Epithelial cell of prostate (primary cell): Measurements from ENCODE around the gene FAT1.

Experiments used
- DNase-seq: peaks from one replicate; pipeline ENCODE4 v3.0.0-alpha.2; 2011; ENCODE audit warnings: low read depth, low spot score
- H3K27ac ChIP-seq: fragments of 450-650 bp; 2 replicates; pipeline ENCODE4 v1.5.1; 2017; ENCODE audit warnings: mild to moderate bottlenecking

The FAT1 gene

DNA sequence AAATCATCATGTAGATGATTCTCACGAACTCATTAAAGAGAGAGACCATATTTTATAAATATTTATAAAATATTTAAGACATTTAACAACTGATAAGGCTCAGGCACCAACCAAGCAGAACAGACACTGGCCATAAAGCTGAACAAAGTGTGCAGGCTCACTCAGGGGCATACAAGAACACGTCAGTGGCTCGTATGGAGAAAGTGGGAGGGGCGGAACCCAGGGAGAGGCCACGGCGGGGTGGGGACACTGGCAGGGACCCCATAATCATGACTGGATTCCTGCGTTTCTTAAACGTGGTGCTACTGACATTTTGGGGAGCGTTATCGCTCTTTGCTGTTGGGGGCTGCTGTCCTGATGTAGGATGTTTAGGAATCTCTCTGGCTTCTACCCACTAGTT, 31.3 kb upstream of the FAT1 start:
- no peak overlapping the region for H3K27ac ChIP-seq
- no peak for DNase-seq

DNA sequence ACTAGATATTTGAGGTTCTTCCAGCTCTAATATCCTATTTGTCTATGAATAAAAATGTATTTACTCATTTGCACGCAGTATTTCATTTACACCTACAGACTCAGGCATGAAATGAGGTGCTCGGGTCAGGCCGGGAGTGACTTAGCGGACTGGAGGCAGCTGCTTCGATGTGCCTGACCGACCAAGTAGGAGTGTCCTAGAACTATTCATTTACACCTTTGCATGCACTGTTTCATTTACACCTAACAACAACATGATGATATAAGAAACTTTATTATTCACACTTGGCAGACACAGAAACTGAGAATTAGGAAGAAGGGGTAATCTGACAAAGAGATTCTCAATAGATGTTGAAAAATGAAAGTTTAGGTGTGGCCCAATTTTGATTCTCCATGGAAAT, 28.7 kb upstream of the FAT1 start:
- no peak overlapping the region for H3K27ac ChIP-seq
- no peak for DNase-seq

DNA sequence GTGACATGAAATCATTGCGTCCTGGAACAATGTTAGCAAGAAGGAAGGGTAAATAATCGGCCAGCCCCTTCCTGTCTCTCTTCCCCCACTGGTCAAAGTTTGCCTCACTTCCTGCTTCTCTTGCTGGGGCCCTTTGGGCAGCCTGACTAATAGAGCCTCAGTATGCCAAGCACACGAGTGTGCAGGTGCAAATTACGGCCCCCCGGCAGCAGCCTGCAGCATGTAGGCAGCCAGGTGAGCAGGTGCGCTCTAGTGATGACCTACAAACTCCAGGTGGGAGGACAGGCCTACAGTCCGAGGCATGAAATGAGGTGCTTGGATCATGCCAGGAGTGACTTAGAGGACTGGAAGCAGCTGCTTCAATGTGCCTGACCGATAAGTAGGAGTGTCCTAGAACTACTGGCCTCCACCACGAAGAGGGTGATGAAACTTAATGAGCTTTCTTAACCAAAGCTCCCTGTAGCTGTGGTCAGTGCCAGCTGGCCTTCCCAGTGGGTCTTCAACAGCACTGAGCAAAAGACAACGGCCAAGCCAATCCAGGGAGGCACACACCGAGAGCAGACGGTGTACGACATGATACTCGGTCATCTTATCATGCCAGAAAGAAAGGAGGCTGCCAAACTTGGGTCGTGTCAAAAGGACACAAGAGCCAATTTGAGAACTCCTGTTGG, 26.1 kb upstream of the FAT1 start:
- H3K27ac ChIP-seq = no peak overlapping the region
- no peak for DNase-seq

DNA sequence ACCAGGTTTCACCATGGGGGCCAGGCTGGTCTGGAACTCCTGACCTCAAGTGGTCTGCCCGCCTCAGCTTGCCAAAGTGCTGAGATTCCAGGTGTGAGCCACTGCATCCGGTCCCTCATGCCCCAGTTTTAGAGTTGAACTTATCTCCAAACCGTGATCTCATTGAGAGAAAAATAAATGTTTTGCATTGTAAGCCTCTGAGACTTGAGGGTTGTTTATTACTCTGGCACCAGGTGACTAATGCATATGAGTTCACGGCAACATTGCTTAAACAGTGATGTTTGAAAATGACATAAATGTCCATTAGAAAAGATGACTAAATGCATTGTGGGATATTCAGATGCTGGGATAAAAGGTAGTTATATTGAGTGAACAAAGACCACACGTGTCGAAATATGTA, 22.9 kb upstream of the FAT1 start:
- H3K27ac ChIP-seq = no peak overlapping the region
- DNase-seq = no peak

DNA sequence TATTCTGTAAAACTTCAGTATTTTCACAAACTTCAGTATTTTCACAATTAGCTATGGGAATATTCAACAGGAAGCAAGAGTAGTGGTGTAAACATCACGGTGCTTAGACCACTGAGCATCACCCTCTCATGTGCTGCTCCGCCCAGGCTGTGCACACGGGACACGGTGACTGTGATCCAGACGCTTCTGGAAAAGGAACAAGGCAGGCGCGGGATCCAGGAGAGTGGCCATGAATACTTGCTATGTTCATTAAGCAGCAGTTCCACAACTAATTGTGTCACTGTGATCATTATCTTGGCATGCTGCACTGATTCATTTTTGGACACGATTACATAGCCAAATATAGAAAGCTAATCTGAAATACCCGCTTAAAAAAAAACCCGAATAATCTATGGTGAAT, 19.6 kb upstream of the FAT1 start:
- no peak for DNase-seq
- H3K27ac ChIP-seq = no peak overlapping the region

DNA sequence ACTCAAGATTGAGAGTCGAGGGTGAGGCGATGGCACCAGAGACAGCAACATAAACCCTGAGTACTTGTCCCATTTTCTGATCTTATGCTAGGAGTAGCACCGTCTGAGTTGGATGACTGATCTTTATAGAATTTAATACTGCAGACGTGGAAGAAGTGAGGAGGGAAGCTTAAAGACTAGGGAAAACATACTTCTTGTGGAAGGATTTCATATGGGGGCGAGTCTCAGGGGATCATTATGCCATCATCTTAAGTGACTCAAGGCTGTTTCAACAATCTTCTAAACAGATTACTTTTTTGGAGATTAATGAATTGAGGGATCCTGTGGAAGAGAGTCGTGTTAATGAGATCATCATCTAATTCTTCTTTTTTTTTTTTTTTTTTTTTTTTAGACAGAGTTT, 17.2 kb upstream of the FAT1 start:
- no peak overlapping the region for H3K27ac ChIP-seq
- DNase-seq = no peak

DNA sequence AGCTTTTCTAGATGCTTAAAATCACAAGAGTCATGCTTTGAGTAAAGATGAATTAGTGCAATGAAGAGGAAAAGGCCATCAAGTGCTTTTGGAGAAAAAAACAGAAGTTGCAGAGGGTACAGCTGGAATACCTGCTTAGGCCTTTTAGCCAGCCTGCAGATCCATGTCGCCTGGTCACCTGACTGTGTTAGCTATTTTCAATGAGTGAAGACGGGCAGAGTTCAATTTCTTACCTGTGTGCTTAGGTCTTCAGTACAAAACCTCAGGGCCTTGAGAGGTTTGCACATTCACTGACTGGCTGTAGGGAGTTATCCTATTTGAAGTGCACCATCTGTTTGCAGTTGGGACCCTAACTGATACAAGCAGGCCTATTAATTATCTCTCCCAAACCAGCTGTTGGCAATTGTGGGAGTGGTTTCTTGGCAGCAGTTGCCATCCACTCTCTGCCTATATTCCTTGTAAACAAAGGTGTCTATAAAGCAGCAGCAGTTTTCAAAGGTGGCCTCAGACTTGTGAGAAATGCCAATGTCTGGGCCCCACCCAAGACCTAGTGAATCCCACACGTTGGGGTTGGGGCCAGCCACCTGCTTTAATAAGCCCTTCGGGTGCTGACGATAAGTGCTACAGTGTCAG, 16.3 kb upstream of the FAT1 start:
- no peak for DNase-seq
- H3K27ac ChIP-seq = no peak overlapping the region

DNA sequence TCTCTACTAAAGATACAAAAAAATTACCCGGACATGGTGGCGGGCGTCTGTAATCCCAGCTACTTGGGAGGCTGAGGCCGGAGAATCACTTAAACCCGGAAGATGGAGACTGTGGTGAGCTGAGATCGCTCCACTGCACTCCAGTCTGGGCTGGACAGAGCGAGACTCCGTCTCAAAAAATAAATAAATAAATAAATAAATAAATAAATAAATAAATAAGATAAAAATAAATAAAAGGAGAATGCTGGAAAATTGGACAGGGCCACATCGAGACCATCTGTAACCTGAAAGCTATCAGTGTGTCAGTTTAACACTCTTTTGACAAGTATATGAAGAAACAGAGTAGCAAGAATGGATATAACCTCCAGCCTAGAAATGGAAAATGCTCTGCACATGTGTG, 15.7 kb upstream of the FAT1 start:
- H3K27ac ChIP-seq = no peak overlapping the region
- no peak for DNase-seq

DNA sequence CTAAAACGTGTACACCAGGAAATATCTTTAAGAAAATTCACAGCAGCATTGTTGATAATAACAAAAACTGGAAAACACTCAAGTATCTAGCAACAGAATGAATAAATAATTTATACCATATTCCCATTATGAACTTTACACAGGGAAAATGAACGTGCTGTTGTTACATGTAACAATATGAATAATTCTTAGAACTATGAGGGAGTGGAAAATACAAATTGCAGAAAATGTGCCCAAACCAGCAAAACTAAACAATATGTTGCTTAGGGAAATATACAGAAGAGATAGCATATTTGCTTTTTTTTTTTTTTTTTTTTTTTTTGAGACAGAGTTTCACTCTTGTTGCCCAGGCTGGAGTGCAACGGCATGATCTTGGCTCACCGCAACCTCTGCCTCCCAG, 14.8 kb upstream of the FAT1 start:
- no peak for DNase-seq
- no peak overlapping the region for H3K27ac ChIP-seq

DNA sequence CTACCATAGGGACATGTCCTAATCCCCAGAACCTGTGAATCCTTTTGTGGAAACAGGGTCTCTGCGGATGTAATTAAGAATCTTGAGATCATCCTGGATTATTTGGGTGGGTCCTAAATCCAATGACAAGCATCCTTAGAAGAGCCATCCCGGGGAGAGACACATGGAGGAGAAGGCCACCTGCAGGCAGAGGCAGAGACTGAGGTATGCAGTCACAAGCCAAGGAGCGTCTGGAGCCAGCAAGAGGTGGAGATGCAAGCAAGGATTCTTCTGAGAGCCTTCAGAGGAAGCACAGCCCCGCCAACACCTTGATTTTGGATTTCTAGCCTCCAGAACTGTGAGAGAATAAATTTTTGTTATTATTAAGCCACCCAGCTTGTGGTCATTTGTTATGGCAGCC, 13.8 kb upstream of the FAT1 start:
- DNase-seq = no peak
- no peak overlapping the region for H3K27ac ChIP-seq

DNA sequence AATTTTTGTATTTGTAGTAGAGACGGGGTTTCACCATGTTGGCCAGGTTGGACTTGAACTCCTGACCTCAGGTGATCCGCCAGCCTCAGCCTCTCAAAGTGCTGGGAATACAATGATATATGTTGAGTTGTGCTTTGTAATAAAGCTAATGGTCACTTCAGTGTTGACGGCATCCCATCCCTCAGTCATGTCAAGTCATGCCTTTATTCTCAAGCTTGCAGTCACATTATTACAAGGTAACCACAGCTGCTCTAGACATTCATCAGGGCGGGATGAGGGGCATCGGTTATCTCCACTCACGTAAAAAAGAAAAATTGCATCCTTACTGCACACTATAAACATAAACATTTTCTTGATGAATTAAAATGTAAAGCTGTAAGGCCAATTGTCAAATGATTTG, 12.8 kb upstream of the FAT1 start:
- H3K27ac ChIP-seq = peak overlapping the region; percentile 92
- no peak for DNase-seq

DNA sequence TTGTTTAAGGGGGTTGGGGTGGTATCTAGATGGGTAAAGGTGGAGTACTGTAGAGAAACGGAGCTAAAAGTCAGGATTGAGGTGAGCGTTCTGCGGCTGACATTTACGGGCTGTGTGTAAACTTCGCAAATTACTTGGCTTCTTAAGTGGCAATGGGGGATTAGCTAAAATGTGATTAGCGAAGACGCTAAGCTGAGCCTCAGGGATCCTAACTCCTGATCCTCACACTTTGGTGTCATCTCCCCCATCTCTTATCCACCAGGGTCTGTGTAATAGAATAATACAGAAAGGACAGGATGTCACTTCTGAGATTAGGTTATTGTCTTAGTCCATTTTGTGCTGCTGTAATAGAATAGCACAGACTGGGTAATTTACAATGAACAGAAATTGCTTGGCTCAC, 10.6 kb upstream of the FAT1 start:
- H3K27ac ChIP-seq = no peak overlapping the region
- no peak for DNase-seq

DNA sequence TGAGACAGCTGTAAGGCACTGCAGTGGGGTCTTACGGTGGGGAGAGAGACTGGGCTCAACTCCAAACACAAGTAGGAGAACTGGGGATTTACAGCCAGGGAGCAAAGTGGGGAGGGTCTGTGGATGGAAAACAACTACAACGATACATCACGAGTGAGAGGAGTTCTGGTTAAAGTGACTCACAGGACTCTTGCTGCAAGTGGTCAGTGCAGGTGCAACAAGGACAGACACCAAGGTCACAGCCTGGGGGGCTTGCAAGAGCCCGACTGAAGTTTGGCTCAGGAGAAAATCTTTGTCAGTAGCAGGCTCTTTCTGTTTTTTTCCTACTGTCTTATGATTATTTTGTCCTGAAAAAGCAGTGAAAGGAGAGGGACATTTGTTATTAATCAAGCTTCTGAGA, 10.1 kb upstream of the FAT1 start:
- H3K27ac ChIP-seq = no peak overlapping the region
- DNase-seq = no peak

DNA sequence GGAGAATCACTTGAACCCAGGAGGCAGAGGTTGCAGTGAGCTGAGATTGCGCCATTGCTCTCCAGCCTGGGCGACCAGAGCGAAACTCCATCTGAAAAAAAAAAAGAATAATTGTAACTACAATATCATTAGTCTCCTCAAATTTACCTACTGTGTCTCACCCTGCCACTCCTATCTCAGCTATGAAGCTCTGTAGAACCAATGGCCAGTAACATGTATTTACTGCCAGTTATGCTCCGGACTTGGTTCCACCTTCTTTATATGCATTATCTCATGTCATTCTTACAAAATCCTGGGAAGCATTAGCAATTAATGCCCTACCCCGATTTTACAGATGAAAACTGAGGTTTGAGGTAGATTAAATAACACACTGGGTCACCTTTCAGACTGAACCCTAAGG, 7.0 kb upstream of the FAT1 start:
- DNase-seq = no peak
- peak overlapping the region; percentile 97 for H3K27ac ChIP-seq

DNA sequence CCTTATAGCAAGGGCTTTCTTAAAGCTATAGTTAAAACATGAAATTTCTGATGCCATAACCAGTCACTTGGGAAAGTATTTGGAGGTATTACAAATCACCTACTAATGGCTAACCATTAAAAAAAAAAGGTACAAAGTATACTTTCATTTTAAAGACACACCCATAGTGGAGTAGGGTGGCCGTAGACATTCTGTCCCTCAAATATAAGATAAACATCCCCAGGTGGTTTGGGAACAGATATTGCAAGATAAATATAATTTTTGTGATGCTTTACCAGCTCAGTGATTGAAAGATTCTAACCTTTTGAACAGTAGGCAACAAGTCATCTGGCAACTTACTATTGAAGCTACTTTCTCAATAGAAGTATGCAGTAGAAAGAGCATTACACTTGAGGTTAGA, 6.2 kb upstream of the FAT1 start:
- H3K27ac ChIP-seq = peak overlapping the region; percentile 97
- DNase-seq = no peak

DNA sequence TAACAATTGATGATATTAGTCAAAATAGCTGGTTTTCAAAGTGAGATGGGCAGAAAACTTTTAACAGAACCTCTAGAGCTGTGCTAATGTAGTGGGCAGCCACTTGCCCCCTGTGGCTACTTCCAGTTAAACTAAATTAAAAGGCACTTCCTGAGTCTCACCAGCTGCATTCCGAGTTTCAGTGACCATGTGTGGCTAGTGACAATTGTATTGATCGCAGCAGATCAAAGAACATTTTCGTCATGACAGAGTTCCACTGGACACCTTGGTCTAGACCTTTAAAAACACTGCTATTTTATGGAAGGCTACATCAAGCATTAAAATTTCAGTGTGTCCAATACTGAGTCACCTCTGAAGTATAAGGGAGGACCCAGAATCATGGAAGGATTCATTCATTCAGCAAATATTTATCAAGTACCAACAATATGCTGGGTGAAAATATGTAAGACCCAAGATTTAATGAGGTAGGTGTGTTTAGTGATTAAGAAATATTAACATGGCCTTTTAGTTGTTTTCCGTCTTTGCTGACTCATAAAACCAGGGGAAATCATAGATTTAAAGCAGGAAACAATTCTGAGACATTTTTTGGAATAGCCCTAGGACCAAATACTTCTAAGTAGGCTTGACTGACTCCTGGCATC, 5.1 kb upstream of the FAT1 start:
- H3K27ac ChIP-seq = peak overlapping the region; percentile 97
- DNase-seq = peak; percentile 84

DNA sequence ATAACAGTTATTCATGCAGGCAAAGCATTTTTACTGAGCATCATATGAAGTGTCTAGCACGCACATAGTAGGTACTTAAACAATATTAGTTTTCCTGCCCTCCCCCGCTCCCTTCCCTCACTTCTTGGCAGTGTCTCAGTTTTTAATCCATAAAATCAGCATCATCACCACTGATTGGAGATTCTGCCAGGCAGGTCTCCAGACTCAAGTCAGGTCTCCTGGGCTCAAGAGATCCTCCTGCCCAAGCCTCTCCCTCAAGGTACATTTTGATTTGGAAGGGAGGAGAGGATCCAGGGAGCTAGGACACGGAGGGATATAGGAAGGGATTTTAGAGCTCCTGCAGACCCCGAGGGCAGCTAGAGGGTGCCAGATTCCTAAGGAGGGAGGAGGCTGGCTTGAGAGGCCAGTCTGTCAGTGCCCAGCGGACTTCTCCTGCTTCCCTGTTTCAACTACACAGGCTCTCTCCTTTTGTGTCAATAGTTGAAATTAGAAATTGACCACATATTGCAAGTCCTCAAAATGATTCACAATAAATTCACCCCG, 4.4 kb upstream of the FAT1 start:
- DNase-seq = no peak
- peak overlapping the region; percentile 97 for H3K27ac ChIP-seq

DNA sequence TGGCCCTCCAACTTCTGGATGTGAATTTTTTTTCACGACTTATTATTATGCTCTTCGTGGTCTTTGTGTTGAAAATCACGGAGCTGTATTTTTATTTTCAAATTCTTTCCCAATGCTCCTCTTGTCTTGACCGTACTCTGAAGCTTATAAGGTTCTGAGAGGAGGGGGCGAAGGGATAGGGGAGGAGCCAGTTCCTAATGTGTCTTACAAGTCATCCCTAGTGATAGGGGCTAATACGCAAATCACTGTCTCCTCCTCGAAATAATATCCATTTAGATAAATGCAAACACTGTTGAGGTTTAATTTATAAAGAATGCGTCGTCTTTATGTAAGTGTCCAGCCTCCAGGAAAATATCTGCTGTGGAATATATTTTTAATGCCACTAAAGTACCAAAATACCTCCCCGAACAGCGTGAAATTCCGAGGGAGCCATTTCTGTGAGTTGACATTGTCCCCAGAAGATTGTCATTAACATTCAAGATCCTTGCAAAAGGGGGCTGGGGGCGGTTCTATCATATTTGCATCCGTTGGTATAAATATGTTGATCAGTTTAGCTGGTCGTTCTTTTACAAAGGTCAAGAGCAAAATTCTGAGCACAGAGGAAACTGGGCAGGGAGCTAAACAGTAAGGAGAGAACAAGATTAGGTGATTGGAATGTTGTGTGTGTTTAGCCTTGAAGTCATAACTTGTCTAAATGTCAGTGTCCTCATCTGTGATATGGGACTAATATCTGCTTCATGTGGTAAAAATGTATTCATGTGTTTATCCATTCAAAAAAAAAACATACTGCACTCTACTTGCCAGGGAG, 3.7 kb upstream of the FAT1 start:
- peak overlapping the region; percentile 97 for H3K27ac ChIP-seq

DNA sequence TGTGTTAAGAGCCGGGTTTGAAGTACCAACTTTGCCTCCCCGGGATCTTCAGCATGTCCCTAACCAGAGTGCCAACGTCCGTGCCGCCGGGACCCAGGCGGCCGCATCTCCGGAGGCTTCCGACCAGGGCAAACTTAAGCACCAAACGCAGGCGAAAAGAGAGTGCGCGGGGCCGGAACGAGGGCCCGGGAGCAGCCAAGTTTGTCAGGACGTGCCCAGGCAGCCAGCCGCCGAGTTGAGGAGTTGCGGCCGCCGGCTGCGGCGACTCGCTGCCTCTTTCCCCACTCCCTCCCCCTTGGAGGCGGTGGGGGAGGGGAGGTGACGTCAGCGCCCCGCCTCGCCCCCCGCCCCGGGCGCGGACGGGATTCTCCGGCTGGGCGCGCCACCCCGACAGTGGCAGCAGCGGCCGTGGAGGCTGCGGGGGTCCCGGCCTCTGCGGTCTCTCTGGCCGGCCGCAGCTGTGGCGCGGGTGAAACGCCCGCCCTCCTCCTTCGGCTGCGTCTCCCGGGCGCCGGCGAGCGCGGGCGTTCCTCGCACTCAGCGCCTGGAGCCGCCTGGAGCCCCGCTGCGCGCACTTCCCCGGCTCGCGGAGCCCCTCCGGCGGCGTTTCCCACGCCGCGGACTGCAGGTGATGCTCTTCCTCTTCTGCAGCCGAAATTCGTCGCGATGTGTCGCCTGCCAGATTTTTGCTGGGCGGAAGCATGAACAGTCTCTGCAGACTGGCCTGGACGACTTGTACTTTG, 2.9 kb upstream of the FAT1 start:
- H3K27ac ChIP-seq = peak overlapping the region; percentile 97
- peak; percentile 60 for DNase-seq

More for the DNA sequence above, 3.7 kb upstream of the FAT1 start:
- DNase-seq = no peak
